Osteoblast (primary cell): ENCODE results near the gene IRF4. TPM values are rescaled to one million over a fixed set of nuclear protein-coding genes. Genes with fewer than 3 reads are reported as not detected.

Experiments
- DNase-seq: peaks from one replicate; pipeline ENCODE4 v3.0.0; 2011; ENCODE audit warnings: low spot score, mixed read lengths; ENCODE audit not compliant: insufficient read length; ENCODE audit errors: missing footprints
- H2AFZ ChIP-seq: 2 replicates; pipeline ENCODE4 v1.6.0; 2011; ENCODE audit warnings: mild to moderate bottlenecking, low read length
- H3K27ac ChIP-seq: 2 replicates; pipeline ENCODE4 v1.5.1; 2011; ENCODE audit warnings: mild to moderate bottlenecking, low read depth, low read length, moderate library complexity
- H3K27me3 ChIP-seq: 2 replicates; pipeline ENCODE4 v1.6.0; 2012; ENCODE audit warnings: mild to moderate bottlenecking, control low read depth, inconsistent platforms, low read length, moderate library complexity; ENCODE audit not compliant: insufficient read depth
- H3K36me3 ChIP-seq: 2 replicates; pipeline ENCODE4 v1.5.1; 2011; ENCODE audit warnings: mild to moderate bottlenecking, low read length, control low read depth, moderate library complexity; ENCODE audit not compliant: insufficient read depth
- H3K4me1 ChIP-seq: 2 replicates; pipeline ENCODE4 v1.5.1; 2011; ENCODE audit warnings: mild to moderate bottlenecking, low read length, control low read depth, moderate library complexity; ENCODE audit not compliant: insufficient read depth
- H3K4me2 ChIP-seq: 2 replicates; pipeline ENCODE4 v1.6.0; 2011; ENCODE audit warnings: mild to moderate bottlenecking, low read length; ENCODE audit not compliant: insufficient read depth
- H3K4me3 ChIP-seq: fragments of 200-600 bp; sonication (generic); 3 replicates; pipeline ENCODE4 v1.5.1; 2012; ENCODE audit warnings: mild to moderate bottlenecking, low read length, inconsistent platforms; ENCODE audit not compliant: insufficient read depth
- H3K79me2 ChIP-seq: 2 replicates; pipeline ENCODE4 v1.6.0; 2012; ENCODE audit warnings: mild to moderate bottlenecking, low read length, control low read depth, inconsistent platforms; ENCODE audit not compliant: insufficient read depth
- H3K9me3 ChIP-seq: 2 replicates; pipeline ENCODE4 v1.5.1; 2011; ENCODE audit warnings: low read depth, low read length, control low read depth
- H4K20me1 ChIP-seq: 2 replicates; pipeline ENCODE4 v1.6.0; 2012; ENCODE audit warnings: mild to moderate bottlenecking, low read length, control low read depth; ENCODE audit not compliant: insufficient read depth
- total RNA-seq: library from RNA; depleted of rRNA; stranded (reverse); fragments of >200 nt; gene quantifications from 2 replicates; pipeline ENCODE4 v1.2.3, GENCODE V29; 2012
- TF ChIP-seq, protein P1 (sequence below): IDR thresholded peaks from 2 replicates; pipeline ENCODE4 v1.5.1; 2011; ENCODE audit warnings: mild to moderate bottlenecking, low read depth, low read length, moderate library complexity; ENCODE audit errors: extremely low read depth

The IRF4 gene
- total RNA-seq, 1 donor = under 0.01 TPM

DNA sequence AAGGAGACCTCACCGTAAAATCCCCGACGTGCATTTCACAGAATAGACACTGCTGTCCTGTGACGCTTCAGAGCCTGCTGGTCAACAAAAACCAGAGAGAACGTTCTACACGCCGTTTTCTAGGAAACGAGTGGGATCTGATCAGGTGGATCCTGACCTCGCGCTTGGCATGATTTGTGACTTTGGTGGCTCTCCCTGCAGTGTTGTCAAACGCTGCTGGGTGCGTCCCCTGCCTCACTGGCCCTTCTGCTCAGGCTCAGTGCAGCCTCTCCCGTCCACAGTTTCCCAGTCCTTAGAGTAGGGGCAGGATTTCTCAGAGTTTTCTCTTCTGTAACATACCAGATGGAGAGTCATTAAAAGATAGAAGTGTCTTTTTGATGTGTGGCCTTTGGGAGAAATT, 27.6 kb upstream of the IRF4 start:
- peaks cover 3% of the 10 kb centered on the region for H3K27me3 ChIP-seq
- no peak for DNase-seq
- H3K4me3 ChIP-seq = no peak overlapping the region
- no peaks in the 10 kb centered on the region for H3K36me3 ChIP-seq
- H3K27ac ChIP-seq = no peak overlapping the region
- H2AFZ ChIP-seq = no peak overlapping the region
- no peaks in the 10 kb centered on the region for H3K79me2 ChIP-seq
- H3K9me3 ChIP-seq = no peaks in the 10 kb centered on the region
- TF ChIP-seq, protein P1, sequence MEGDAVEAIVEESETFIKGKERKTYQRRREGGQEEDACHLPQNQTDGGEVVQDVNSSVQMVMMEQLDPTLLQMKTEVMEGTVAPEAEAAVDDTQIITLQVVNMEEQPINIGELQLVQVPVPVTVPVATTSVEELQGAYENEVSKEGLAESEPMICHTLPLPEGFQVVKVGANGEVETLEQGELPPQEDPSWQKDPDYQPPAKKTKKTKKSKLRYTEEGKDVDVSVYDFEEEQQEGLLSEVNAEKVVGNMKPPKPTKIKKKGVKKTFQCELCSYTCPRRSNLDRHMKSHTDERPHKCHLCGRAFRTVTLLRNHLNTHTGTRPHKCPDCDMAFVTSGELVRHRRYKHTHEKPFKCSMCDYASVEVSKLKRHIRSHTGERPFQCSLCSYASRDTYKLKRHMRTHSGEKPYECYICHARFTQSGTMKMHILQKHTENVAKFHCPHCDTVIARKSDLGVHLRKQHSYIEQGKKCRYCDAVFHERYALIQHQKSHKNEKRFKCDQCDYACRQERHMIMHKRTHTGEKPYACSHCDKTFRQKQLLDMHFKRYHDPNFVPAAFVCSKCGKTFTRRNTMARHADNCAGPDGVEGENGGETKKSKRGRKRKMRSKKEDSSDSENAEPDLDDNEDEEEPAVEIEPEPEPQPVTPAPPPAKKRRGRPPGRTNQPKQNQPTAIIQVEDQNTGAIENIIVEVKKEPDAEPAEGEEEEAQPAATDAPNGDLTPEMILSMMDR = no peak
- H3K4me2 ChIP-seq = no peak overlapping the region
- H3K4me1 ChIP-seq = no peaks in the 10 kb centered on the region
- H4K20me1 ChIP-seq = no peaks in the 10 kb centered on the region

DNA sequence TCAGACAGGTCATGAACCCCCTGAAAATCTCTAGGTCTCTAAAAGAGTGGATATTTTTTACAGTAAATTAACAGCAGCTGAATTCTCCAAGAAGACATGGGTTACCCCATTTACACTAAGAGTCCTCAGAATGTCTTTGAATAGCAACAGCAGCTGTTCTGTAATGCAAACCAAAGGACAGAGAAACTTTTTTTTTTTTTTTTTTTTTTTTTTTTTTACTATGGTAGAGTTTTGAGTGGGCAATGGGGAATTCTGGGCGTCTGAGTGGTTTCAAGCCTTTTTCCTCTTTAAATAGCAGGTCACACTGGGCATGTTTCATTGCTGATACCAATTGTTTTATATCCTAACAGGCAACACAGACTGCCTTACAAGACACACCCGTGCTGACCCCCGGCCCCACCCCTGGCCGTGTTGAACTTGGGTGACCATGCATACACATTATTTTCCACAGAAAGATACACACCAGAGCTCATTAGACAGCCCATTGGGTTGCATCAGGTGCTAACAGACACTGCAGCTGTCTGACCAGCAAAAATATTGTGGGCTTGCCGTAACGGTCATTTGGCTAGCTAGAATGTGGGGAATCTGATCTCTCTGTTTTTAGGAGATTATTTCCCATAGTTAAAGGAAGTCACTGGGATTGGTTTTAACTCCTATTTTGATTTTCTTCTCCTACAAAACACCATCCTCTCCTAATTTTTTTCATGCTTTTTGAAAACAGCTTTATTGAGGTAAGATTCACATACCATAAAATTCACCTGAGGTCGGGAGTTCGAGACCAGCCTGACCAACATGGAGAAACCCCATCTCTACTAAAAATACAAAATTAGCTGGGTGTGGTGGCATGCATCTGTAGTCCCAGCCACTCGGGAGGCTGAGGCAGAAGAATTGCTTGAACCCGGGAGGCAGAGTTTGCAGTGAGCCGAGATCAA, 26.7 kb upstream of the IRF4 start:
- no peak overlapping the region for H2AFZ ChIP-seq
- H3K36me3 ChIP-seq = no peaks in the 10 kb centered on the region
- no peak overlapping the region for H3K27ac ChIP-seq
- H3K79me2 ChIP-seq = no peaks in the 10 kb centered on the region
- H4K20me1 ChIP-seq = no peaks in the 10 kb centered on the region
- TF ChIP-seq, protein P1 = no peak
- no peak overlapping the region for H3K4me2 ChIP-seq
- peaks cover 7% of the 10 kb centered on the region for H3K27me3 ChIP-seq
- H3K4me3 ChIP-seq = no peak overlapping the region
- DNase-seq = no peak
- H3K9me3 ChIP-seq = no peaks in the 10 kb centered on the region
- H3K4me1 ChIP-seq = no peaks in the 10 kb centered on the region

- no peak overlapping the region for H3K4me3 ChIP-seq
- no peaks in the 10 kb centered on the region for H3K9me3 ChIP-seq
- H4K20me1 ChIP-seq = no peaks in the 10 kb centered on the region
- H3K36me3 ChIP-seq = no peaks in the 10 kb centered on the region
- H3K27me3 ChIP-seq = peaks cover 11% of the 10 kb centered on the region
- DNase-seq = no peak
- no peak overlapping the region for H3K4me2 ChIP-seq
- no peaks in the 10 kb centered on the region for H3K4me1 ChIP-seq
- H2AFZ ChIP-seq = no peak overlapping the region
- H3K79me2 ChIP-seq = no peaks in the 10 kb centered on the region
- H3K27ac ChIP-seq = no peak overlapping the region
- TF ChIP-seq, protein P1 = no peak
Measured at GRCh38 chr6:365835-366234, 25.7 kb upstream of the IRF4 start.

GRCh38 chr6:366389-367297, 24.9 kb upstream of the IRF4 start:
- Histone ChIP-seq H3K27ac (no peak overlapping the region), H3K27me3 (peaks cover 12% of the 10 kb centered on the region), H3K9me3 (no peaks in the 10 kb centered on the region), H3K4me1 (no peaks in the 10 kb centered on the region), H3K4me2 (no peak overlapping the region), H3K4me3 (no peak overlapping the region), H2AFZ (no peak overlapping the region), H3K79me2 (no peaks in the 10 kb centered on the region), H4K20me1 (no peaks in the 10 kb centered on the region), H3K36me3 (no peaks in the 10 kb centered on the region)
- no peak for DNase-seq
- TF ChIP-seq, protein P1 = no peak
